Fibroblast of gingiva (primary cell): Measurements from ENCODE around the gene TAF7L.

Experiments
- DNase-seq: peaks from one replicate; pipeline ENCODE4 v3.0.0-alpha.2; 2011; ENCODE audit warnings: low read depth

Gene TAF7L

DNA sequence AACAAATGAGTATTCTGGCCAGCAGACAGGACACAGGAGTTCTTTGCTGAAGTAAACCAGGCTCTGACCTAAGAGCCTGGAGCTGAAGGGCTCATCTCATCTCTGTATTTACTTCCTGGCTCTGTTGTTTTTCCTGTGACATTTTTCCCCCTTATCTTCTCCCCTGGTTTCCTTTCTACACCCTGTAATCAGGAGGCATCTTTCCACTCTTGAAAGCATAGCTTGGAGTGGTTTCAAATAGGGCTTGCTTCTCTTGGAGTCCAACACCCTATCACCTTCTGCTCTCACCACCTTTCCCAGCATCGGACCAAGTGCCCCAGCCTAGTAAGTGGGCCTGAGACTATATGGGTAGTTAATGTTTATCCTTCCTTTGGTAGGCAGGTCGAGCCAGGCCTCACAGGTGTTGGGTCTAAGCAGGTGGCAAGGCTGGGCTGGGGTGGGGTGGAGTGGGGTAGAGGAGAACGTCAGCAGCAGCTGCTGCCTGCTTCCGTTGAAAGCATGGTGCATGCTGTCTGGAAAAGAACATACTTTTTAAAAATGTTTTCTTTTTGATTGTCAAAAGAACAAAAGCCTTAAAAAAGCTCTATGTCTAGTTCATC is 70.4 kb downstream of the TAF7L start:
- no peak for DNase-seq

DNA sequence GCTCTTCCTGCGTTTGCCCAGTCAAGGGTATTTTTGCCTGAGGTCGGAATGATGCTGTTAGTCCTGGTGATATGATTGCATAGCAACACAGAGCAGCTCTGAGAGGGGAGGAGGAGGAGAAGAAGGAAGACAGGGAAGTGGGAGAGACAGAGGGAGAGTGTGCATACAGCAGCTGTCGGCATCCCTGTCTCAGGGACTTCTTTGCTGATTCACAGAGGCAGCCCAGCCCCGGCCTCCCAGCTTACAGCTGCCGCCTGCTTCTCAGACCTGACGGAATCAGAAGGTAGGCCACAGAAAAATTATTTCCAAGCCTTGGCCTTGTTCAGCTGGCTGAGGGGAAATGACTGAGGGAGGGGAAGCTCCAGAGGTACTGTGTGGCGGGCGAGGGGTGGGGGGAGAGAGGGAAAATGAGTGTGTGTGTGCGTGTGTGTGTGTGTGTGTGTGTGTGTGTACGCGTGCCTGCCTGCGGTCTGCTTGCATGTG is 71.2 kb downstream of the TAF7L start:
- peak; percentile 21 for DNase-seq

DNA sequence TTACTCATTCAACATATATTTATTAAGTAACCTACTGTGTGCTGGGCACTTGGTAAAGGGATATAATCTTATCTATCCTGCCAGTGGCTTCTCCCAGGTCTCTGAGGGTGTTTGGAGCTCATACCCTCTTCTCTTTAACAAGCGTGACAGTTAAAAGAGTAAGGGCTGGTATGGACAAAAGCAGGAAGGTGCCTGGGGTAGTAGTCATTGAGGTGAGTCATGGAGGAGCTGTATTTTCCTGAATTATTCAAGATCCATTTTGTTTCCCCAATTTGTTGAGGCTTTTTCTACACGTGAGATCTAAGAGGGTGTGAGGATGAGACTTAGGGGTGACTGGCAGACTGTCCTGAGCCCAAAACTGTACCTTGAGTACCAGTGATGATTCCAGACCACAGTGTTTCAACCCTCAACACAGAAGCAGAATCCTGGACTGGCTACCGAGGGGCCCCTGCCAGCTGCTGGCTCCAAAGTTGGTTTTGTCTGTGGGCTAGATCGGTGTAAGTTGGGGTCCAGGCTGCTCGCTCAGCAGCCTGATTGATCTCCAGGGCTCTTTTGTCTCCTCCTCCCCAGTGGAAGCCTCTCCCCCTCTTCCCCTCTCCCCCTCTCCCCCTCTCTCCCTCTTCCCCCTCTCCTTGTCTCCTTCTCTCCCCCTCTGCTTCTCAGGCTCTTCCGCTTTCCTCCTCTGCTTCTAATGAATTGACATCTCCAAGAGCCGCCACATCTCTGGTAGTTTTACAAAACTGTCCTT is 71.8 kb downstream of the TAF7L start, which contains the start of gene DRP2:
TSS of gene DRP2 (plus strand) at position 671 of the 748 bp plus-strand sequence. CDS start 11,862 bp downstream, outside the sequence.
- no peak for DNase-seq
